D341Med (cell line): ENCODE measurements around the gene REEP5.

Experiments used
- DNase-seq: peaks from one replicate; pipeline ENCODE4 v3.0.0; 2012; ENCODE audit warnings: low spot score

REEP5 gene

GRCh38 chr5:112833971-112834370 is 88.1 kb downstream of the REEP5 start:
- no peak for DNase-seq

- no peak for DNase-seq
These were observed 91.6 kb downstream of the REEP5 start for GRCh38 chr5:112830378-112830777.
